IMR-90 (cell line): Measurements from ENCODE around the gene RINT1. TPM values are rescaled to one million over a fixed set of nuclear protein-coding genes. Genes with fewer than 3 reads are reported as not detected.

Source experiments
- ATAC-seq: fragments of 200-7000 bp; cut with Tn5 transposase; 2 replicates; pipeline ENCODE4 v1.9.1; 2020; ENCODE audit warnings: low read depth, mild to moderate bottlenecking, moderate library complexity
- BruUV-seq: library from RNA; stranded (reverse); fragments of 400-500 nt; replicated peaks from 2 replicates; lab custom pipeline; 2021; lab: Mats Ljungman, UMichigan
- CTCF ChIA-PET: fragments of 300-600 bp; formaldehyde crosslinking; extraction: SDS; loops from one replicate; lab custom pipeline; 2021; ENCODE audit warnings: antibody characterized with exemption; lab: Yijun Ruan, JAX
- POLR2A ChIA-PET: fragments of 300-600 bp; sonication (Branson Sonifier 250); formaldehyde crosslinking; loops from one replicate; lab custom pipeline; 2022; ENCODE audit warnings: antibody characterized with exemption; ENCODE audit not compliant: unreplicated experiment; lab: Charles Lee
- DNase-seq: peaks from one replicate; pipeline ENCODE4 v3.0.0; 2013
- H2AFZ ChIP-seq: replicated peaks from 2 replicates; pipeline ENCODE3; 2013; ENCODE audit warnings: low read length, mild to moderate bottlenecking; ENCODE audit not compliant: poor library complexity
- H2AK5ac ChIP-seq: 2 replicates; pipeline ENCODE4 v1.6.1; 2013; ENCODE audit warnings: low read depth, low read length, inconsistent platforms
- H2AK9ac ChIP-seq: replicated peaks from 2 replicates; pipeline ENCODE3; 2013; ENCODE audit warnings: mild to moderate bottlenecking, low read depth, low read length, moderate library complexity; ENCODE audit not compliant: poor library complexity
- H2BK120ac ChIP-seq: 2 replicates; pipeline ENCODE4 v1.6.1; 2013; ENCODE audit warnings: low read depth, low read length, inconsistent platforms
- H2BK15ac ChIP-seq: 3 replicates; pipeline ENCODE4 v1.6.1; 2013; ENCODE audit warnings: low read depth, low read length, inconsistent platforms
- H2BK20ac ChIP-seq: 2 replicates; pipeline ENCODE4 v1.6.1; 2013; ENCODE audit warnings: low read depth, mild to moderate bottlenecking, inconsistent platforms, low read length, moderate library complexity
- H2BK5ac ChIP-seq: 2 replicates; pipeline ENCODE4 v1.6.1; 2013; ENCODE audit warnings: mild to moderate bottlenecking, low read depth, low read length, inconsistent platforms; ENCODE audit not compliant: poor library complexity, severe bottlenecking
- H3K14ac ChIP-seq: replicated peaks from 2 replicates; pipeline ENCODE4 v1.6.1; 2013; ENCODE audit warnings: low read depth, low read length, inconsistent platforms
- H3K18ac ChIP-seq: 2 replicates; pipeline ENCODE4 v1.6.1; 2013; ENCODE audit warnings: low read depth, low read length, control low read depth
- H3K23ac ChIP-seq: 2 replicates; pipeline ENCODE4 v1.6.1; 2013; ENCODE audit warnings: low read depth, low read length, inconsistent platforms
- H3K27ac ChIP-seq: 2 replicates; pipeline ENCODE4 v1.5.1; 2013; ENCODE audit warnings: mild to moderate bottlenecking, control low read depth, low read length; ENCODE audit not compliant: insufficient read depth
- H3K27me3 ChIP-seq: 2 replicates; pipeline ENCODE4 v1.6.1; 2013; ENCODE audit warnings: low read length; ENCODE audit not compliant: control insufficient read depth, insufficient read depth
- H3K36me3 ChIP-seq: 2 replicates; pipeline ENCODE4 v1.6.1; 2013; ENCODE audit warnings: low read length, mixed read lengths; ENCODE audit not compliant: control insufficient read depth, insufficient read depth
- H3K4ac ChIP-seq: 2 replicates; pipeline ENCODE4 v1.6.1; 2013; ENCODE audit warnings: low read depth, low read length, inconsistent platforms
- H3K4me1 ChIP-seq: 2 replicates; pipeline ENCODE4 v1.6.1; 2013; ENCODE audit warnings: low read length, mixed read lengths; ENCODE audit not compliant: control insufficient read depth, insufficient read depth
- H3K4me2 ChIP-seq: 2 replicates; pipeline ENCODE4 v1.6.1; 2013; ENCODE audit warnings: low read depth, mild to moderate bottlenecking, control low read depth, low read length, moderate library complexity
- H3K4me3 ChIP-seq: 2 replicates; pipeline ENCODE4 v1.5.1; 2013; ENCODE audit warnings: low read depth, mild to moderate bottlenecking, control low read depth, low read length, moderate library complexity; ENCODE audit not compliant: insufficient read depth
- H3K56ac ChIP-seq: 2 replicates; pipeline ENCODE4 v1.6.1; 2013; ENCODE audit warnings: low read length, inconsistent platforms; ENCODE audit not compliant: insufficient read depth; ENCODE audit errors: extremely low read depth
- H3K79me1 ChIP-seq, 2 experiments: 2 replicates each; pipeline ENCODE4 v1.6.1; 2013; ENCODE audit warnings: low read length in 2 of 2, inconsistent platforms in 1 of 2, low read depth in 1 of 2
- H3K9ac ChIP-seq: 2 replicates; pipeline ENCODE4 v1.6.1; 2013; ENCODE audit warnings: low read depth, low read length, control low read depth
- H3K9me1 ChIP-seq: 2 replicates; pipeline ENCODE4 v1.6.1; 2013; ENCODE audit warnings: low read length, inconsistent platforms; ENCODE audit not compliant: insufficient read depth
- H3K9me3 ChIP-seq: 2 replicates; pipeline ENCODE4 v1.6.1; 2013; ENCODE audit warnings: low read length; ENCODE audit not compliant: control insufficient read depth, insufficient read depth
- H4K20me1 ChIP-seq: 2 replicates; pipeline ENCODE4 v1.6.1; 2013; ENCODE audit warnings: low read length, inconsistent platforms; ENCODE audit not compliant: insufficient read depth
- H4K5ac ChIP-seq: 2 replicates; pipeline ENCODE4 v1.6.1; 2013; ENCODE audit warnings: mild to moderate bottlenecking, low read depth, low read length, control low read depth
- H4K8ac ChIP-seq, 2 experiments: 2 replicates each; pipeline ENCODE4 v1.6.1; 2013; ENCODE audit warnings: low read depth in 2 of 2, low read length in 2 of 2, control low read depth in 1 of 2, inconsistent platforms in 1 of 2
- H4K91ac ChIP-seq: 2 replicates; pipeline ENCODE4 v1.6.1; 2013; ENCODE audit warnings: low read depth, low read length, inconsistent platforms; ENCODE audit not compliant: insufficient read depth
- BHLHE40 ChIP-seq: fragments of 150-350 bp; IDR thresholded peaks from 2 replicates; pipeline ENCODE4 v1.6.1; 2016; ENCODE audit warnings: mild to moderate bottlenecking, low read depth, low read length
- CEBPB ChIP-seq: IDR thresholded peaks from 2 replicates; pipeline ENCODE4 v1.6.1; 2012; ENCODE audit warnings: low read depth, low read length, improper control_type of control experiment
- CHD1 ChIP-seq: IDR thresholded peaks from 2 replicates; pipeline ENCODE4 v1.6.1; 2012; ENCODE audit warnings: low read depth, low read length, improper control_type of control experiment
- CTCF ChIP-seq: conservative IDR thresholded peaks from 2 replicates; pipeline ENCODE4 v1.5.1; 2012; ENCODE audit warnings: mild to moderate bottlenecking, low read depth, low read length, improper control_type of control experiment
- ELK1 ChIP-seq: fragments of 150-350 bp; IDR thresholded peaks from 2 replicates; pipeline ENCODE4 v1.6.1; 2016; ENCODE audit warnings: low read depth, mild to moderate bottlenecking, low read length, moderate library complexity, borderline replicate concordance
- FOS ChIP-seq: fragments of 150-350 bp; IDR thresholded peaks from 2 replicates; pipeline ENCODE4 v1.6.1; 2016; ENCODE audit warnings: low read depth, low read length
- MAFK ChIP-seq: IDR thresholded peaks from 2 replicates; pipeline ENCODE4 v1.6.1; 2012; ENCODE audit warnings: low read depth, low read length, improper control_type of control experiment
- MAZ ChIP-seq: IDR thresholded peaks from 2 replicates; pipeline ENCODE4 v1.6.1; 2012; ENCODE audit warnings: low read depth, mild to moderate bottlenecking, low read length, improper control_type of control experiment, moderate library complexity, borderline replicate concordance
- MXI1 ChIP-seq: IDR thresholded peaks from 2 replicates; pipeline ENCODE4 v1.6.1; 2012; ENCODE audit warnings: low read depth, mild to moderate bottlenecking, low read length, moderate library complexity, borderline replicate concordance
- NFE2L2 ChIP-seq: fragments of 150-350 bp; IDR thresholded peaks from 2 replicates; pipeline ENCODE4 v1.6.1; 2016; ENCODE audit warnings: low read depth, mild to moderate bottlenecking, low read length
- POLR2A ChIP-seq: IDR thresholded peaks from 2 replicates; pipeline ENCODE4 v1.6.1; 2012; ENCODE audit warnings: mild to moderate bottlenecking, low read depth, low read length
- RAD21 ChIP-seq: IDR thresholded peaks from 2 replicates; pipeline ENCODE4 v1.6.1; 2012; ENCODE audit warnings: low read length, improper control_type of control experiment
- RCOR1 ChIP-seq: IDR thresholded peaks from 2 replicates; pipeline ENCODE4 v1.6.1; 2012; ENCODE audit warnings: mild to moderate bottlenecking, low read length, improper control_type of control experiment; ENCODE audit not compliant: insufficient replicate concordance
- RFX5 ChIP-seq: IDR thresholded peaks from 2 replicates; pipeline ENCODE4 v1.8.0; 2012; ENCODE audit warnings: low read depth, mild to moderate bottlenecking, low read length, moderate library complexity
- SMC3 ChIP-seq: fragments of 150-350 bp; IDR thresholded peaks from 2 replicates; pipeline ENCODE4 v1.6.1; 2016; ENCODE audit warnings: low read depth, mild to moderate bottlenecking, antibody characterized with exemption, low read length, moderate library complexity
- dilution Hi-C: fragments of 300-500 bp; cut with HindIII; formaldehyde crosslinking; loops from one replicate; pipeline ENCODE4 v1.14.3; 2018; ENCODE audit warnings: low sequenced_read_pairs; ENCODE audit not compliant: unreplicated experiment
- in situ Hi-C: fragments of 300-500 bp; cut with MboI; formaldehyde crosslinking; loops from 3 replicates; pipeline ENCODE4 v1.14.3; 2019; ENCODE audit warnings: low sequenced_read_pairs, inconsistent platforms, mixed read lengths
- intact Hi-C: fragments of 100-400 bp; cut with micrococcal nuclease; formaldehyde crosslinking; loops from 2 replicates; pipeline ENCODE4 v1.10.0; 2022
- polyA plus RNA-seq, 3 experiments: library from polyadenylated mRNA; depleted of rRNA; stranded (reverse); fragments of >200 nt; gene quantifications; 2 replicates each; pipeline ENCODE4 v1.2.3, GENCODE V29; 2012; ENCODE audit warnings: low replicate concordance in 1 of 3
- total RNA-seq: library from RNA; depleted of rRNA; stranded (reverse); fragments of >200 nt; gene quantifications from 2 replicates; pipeline ENCODE4 v1.2.3, GENCODE V29; 2012
- TF ChIP-seq, protein P1 (sequence below): fragments of 150-350 bp; IDR thresholded peaks from 2 replicates; pipeline ENCODE4 v1.6.1; 2017; ENCODE audit warnings: mild to moderate bottlenecking, antibody characterized with exemption, low read length, low read depth

RINT1 gene
- total and polyA plus RNA-seq, 2 of the 4 experiments (the other 2 are of a cell fraction), result 15.9 to 23.1 TPM

DNA sequence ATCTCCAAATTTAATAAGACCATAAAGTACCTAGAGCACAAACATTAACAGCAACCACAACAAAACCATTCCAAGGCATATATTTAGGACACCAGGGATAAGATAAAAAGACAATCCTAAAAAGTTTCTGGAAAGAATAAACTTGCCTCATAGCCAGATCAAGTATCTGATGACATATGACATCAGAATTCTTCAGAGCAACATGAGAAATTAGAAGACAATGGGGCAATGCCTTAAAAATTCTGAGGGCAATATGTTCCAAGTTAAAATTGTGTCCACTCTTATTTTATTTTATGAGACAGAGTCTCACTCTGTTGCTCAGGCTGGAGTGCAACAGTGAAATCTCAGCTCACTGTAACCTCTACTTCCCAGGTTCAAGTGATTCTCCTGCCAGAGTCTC, 46.5 kb downstream of the RINT1 start:
- no peak for ATAC-seq
- Histone ChIP-seq H3K79me1 (no peaks in the 10 kb centered on the region), H3K4me3 (no peak overlapping the region), H2AK5ac (no peak overlapping the region), H2BK120ac (no peak overlapping the region), H3K9ac (no peak overlapping the region), H3K36me3 (no peaks in the 10 kb centered on the region), H3K9me1 (no peaks in the 10 kb centered on the region), H3K4me1 (no peaks in the 10 kb centered on the region), H3K9me3 (peaks cover 2% of the 10 kb centered on the region; the same call in 1 of the 2 replicates), H2BK15ac (no peak overlapping the region), H3K27me3 (no peaks in the 10 kb centered on the region), H3K14ac (no peak overlapping the region), H3K27ac (no peak overlapping the region), H4K20me1 (no peaks in the 10 kb centered on the region), H4K91ac (no peak overlapping the region), H3K18ac (no peak overlapping the region), H4K5ac (no peak overlapping the region), H2AK9ac (no peak overlapping the region), H2BK20ac (no peak overlapping the region), H3K4ac (no peak overlapping the region), H2BK5ac (no peak overlapping the region), H3K4me2 (no peak overlapping the region), H3K56ac (no peak overlapping the region), H2AFZ (no peak overlapping the region), H4K8ac (no peak overlapping the region), H3K23ac (no peak overlapping the region)
- in situ Hi-C loops, result no loop called here
- peak; percentile 6 for DNase-seq
- dilution Hi-C loops, result no loop called here
- no TSS peak for BruUV-seq
- TF ChIP-seq ELK1 (no peak), RAD21 (no peak), MXI1 (no peak), FOS (no peak), BHLHE40 (no peak), NFE2L2 (no peak), POLR2A (no peak), CTCF (no peak), MAZ (no peak), RFX5 (no peak), MAFK (no peak), CHD1 (no peak), RCOR1 (no peak), CEBPB (no peak), SMC3 (no peak)
- TF ChIP-seq, protein P1, sequence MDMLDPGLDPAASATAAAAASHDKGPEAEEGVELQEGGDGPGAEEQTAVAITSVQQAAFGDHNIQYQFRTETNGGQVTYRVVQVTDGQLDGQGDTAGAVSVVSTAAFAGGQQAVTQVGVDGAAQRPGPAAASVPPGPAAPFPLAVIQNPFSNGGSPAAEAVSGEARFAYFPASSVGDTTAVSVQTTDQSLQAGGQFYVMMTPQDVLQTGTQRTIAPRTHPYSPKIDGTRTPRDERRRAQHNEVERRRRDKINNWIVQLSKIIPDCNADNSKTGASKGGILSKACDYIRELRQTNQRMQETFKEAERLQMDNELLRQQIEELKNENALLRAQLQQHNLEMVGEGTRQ, result no peak
- ChIA-PET POLR2A (no interaction called here), CTCF (no interaction called here)
- intact Hi-C loops, result no loop called here
